Uterus (tissue), 4 donors: ENCODE data around the gene OTOP3. TPM values are rescaled to one million over a fixed set of nuclear protein-coding genes. Genes with fewer than 3 reads are reported as not detected.

ENCODE experiments used
- DNase-seq, 2 donors: peaks; one replicate each; pipeline ENCODE4 v3.0.0-alpha.2; 2019 to 2020
- H3K27ac ChIP-seq, 2 donors: fragments of 200-600 bp; sonication (generic); 1 replicate in 1 of 2; 2 replicates in 1 of 2; pipeline ENCODE4 v1.5.1; 2016 to 2018
- H3K27me3 ChIP-seq, 2 donors: fragments of 200-600 bp; sonication (generic); one replicate each; pipeline ENCODE4 v1.5.1; 2018 to 2019; ENCODE audit warnings: control low read depth in 1 of 2
- H3K36me3 ChIP-seq, 2 donors: fragments of 200-600 bp; sonication (generic); one replicate each; pipeline ENCODE4 v1.5.1; 2019; ENCODE audit warnings: control low read depth in 1 of 2
- H3K4me1 ChIP-seq, 2 donors: fragments of 200-600 bp; sonication (generic); one replicate each; pipeline ENCODE4 v1.5.1; 2018 to 2019; ENCODE audit warnings: control low read depth in 1 of 2
- H3K4me3 ChIP-seq, 2 donors: fragments of 200-600 bp; sonication (generic); 1 replicate in 1 of 2; 2 replicates in 1 of 2; pipeline ENCODE4 v1.5.1; 2018 to 2019; ENCODE audit warnings: mild to moderate bottlenecking in 1 of 2
- H3K9me3 ChIP-seq, 2 donors: fragments of 200-600 bp; sonication (generic); one replicate each; pipeline ENCODE4 v1.5.1; 2019; ENCODE audit warnings: control low read depth in 1 of 2
- CTCF ChIP-seq, 4 experiments: fragments of 200-600 bp in 2 of 4; fragments of 450-650 bp in 2 of 4; sonication (generic) in 2 of 4; IDR thresholded peaks; one replicate each; pipeline ENCODE4 v1.5.1; 2016 to 2019; ENCODE audit warnings: antibody characterized with exemption in 4 of 4, mild to moderate bottlenecking in 2 of 4, moderate library complexity in 1 of 4
- POLR2A ChIP-seq, 2 donors: fragments of 450-650 bp; IDR thresholded peaks; one replicate each; pipeline ENCODE4 v1.6.1; 2016; ENCODE audit warnings: antibody characterized with exemption in 2 of 2, mild to moderate bottlenecking in 1 of 2, moderate library complexity in 1 of 2
- intact Hi-C: fragments of 100-400 bp; cut with DNase I; formaldehyde crosslinking; loops from one replicate; pipeline ENCODE4 v1.15.1; 2023; ENCODE audit warnings: low total_unique reads
- total RNA-seq, 4 donors: library from RNA; depleted of rRNA in 3 of 4; stranded (reverse); fragments of >200 nt in 3 of 4; gene quantifications; one replicate each; pipeline versions ENCODE4 v1.1.0 to v1.2.4, GENCODE V29; 2014 to 2023
- donor health status: DM: yes; HTN: yes; CAD: no.

The OTOP3 gene
- total RNA-seq, 4 donors from 2014 or later = not detected

GRCh38 chr17:74924250-74924948, 11.3 kb upstream of the OTOP3 start, which contains the start of gene OTOP2:
Gene OTOP2 (plus strand): TSS chr17:74924273. CDS start chr17:74924633, 360 bp downstream.
- intact Hi-C loops = no loop called here
- Histone ChIP-seq H3K27me3 (no peaks in the 10 kb centered on the region), H3K4me3 (peak within 1 kb of the TSS; percentile 27 to 32), H3K4me1 (peaks cover 0 to 11% of the 10 kb centered on the region in 2 donors), H3K9me3 (no peaks in the 10 kb centered on the region), H3K36me3 (no peaks in the 10 kb centered on the region), H3K27ac (no peak within 1 kb of the TSS)
- TF ChIP-seq POLR2A (IDR thresholded peaks at IDR 0.05) = no peak
- TF ChIP-seq CTCF (IDR thresholded peaks at IDR 0.05) = no peak
- no peak for DNase-seq

GRCh38 chr17:74925242-74925641, 10.5 kb upstream of the OTOP3 start:
- DNase-seq = no peak
- Histone ChIP-seq H3K4me3 (no peak overlapping the region), H3K27ac (no peak overlapping the region), H3K9me3 (no peaks in the 10 kb centered on the region), H3K27me3 (no peaks in the 10 kb centered on the region), H3K36me3 (no peaks in the 10 kb centered on the region), H3K4me1 (peaks cover 0 to 11% of the 10 kb centered on the region in 2 donors)
- intact Hi-C loops = no loop called here
- TF ChIP-seq CTCF (IDR thresholded peaks at IDR 0.05) (no peak), POLR2A (IDR thresholded peaks at IDR 0.05) (no peak)

- Histone ChIP-seq H3K4me1 (peaks cover 0 to 4% of the 10 kb centered on the region in 2 donors), H3K27me3 (peaks cover 0 to 2% of the 10 kb centered on the region in 2 donors), H3K4me3 (no peak overlapping the region), H3K9me3 (no peaks in the 10 kb centered on the region), H3K36me3 (no peaks in the 10 kb centered on the region), H3K27ac (no peak overlapping the region)
- intact Hi-C loops = no loop called here
- no peak for TF ChIP-seq POLR2A (IDR thresholded peaks at IDR 0.05)
- TF ChIP-seq CTCF (IDR thresholded peaks at IDR 0.05) = no peak
- no peak for DNase-seq
These were observed 6.9 kb upstream of the OTOP3 start for GRCh38 chr17:74928786-74929185.

GRCh38 chr17:74930535-74931036, 5.1 kb upstream of the OTOP3 start:
- Histone ChIP-seq H3K4me1 (no peaks in the 10 kb centered on the region), H3K4me3 (no peak overlapping the region), H3K36me3 (no peaks in the 10 kb centered on the region), H3K27ac (no peak overlapping the region), H3K27me3 (peaks cover 0 to 13% of the 10 kb centered on the region in 2 donors), H3K9me3 (no peaks in the 10 kb centered on the region)
- TF ChIP-seq POLR2A (IDR thresholded peaks at IDR 0.05) (no peak), CTCF (IDR thresholded peaks at IDR 0.05) (no peak)
- no peak for DNase-seq
- intact Hi-C loops = no loop called here

GRCh38 chr17:74935048-74935447, 650 bp upstream of the OTOP3 start:
- no peaks in the 10 kb centered on the region for H3K36me3 ChIP-seq
- peaks cover 0 to 29% of the 10 kb centered on the region in 2 donors for H3K27me3 ChIP-seq
- H3K9me3 ChIP-seq = no peaks in the 10 kb centered on the region
- H3K27ac ChIP-seq = no peak overlapping the region
- intact Hi-C loops = no loop called here
- H3K4me3 ChIP-seq = no peak overlapping the region
- no peak for DNase-seq
- TF ChIP-seq CTCF (IDR thresholded peaks at IDR 0.05) = no peak
- TF ChIP-seq POLR2A (IDR thresholded peaks at IDR 0.05) = no peak
- H3K4me1 ChIP-seq = no peaks in the 10 kb centered on the region
